ENCODE data around the gene MB21D2. TPM values are rescaled to one million over a fixed set of nuclear protein-coding genes. Genes with fewer than 3 reads are reported as not detected.

Gene MB21D2
- total RNA-seq, 1 experiment from 2014 or later, result 2.8 TPM

- Histone ChIP-seq H3K9ac (ENCODE audit: low read length) (no peak overlapping the region), H3K79me2 (ENCODE audit: insufficient read depth, low read length) (peaks cover 3% of the 10 kb centered on the region; the same call in 1 of the 2 replicates)
Measured at GRCh38 chr3:192904632-192905289, 12.9 kb downstream of the MB21D2 start.

More at GRCh38 chr3:192904632-192905289, 12.9 kb downstream of the MB21D2 start:
- no TSS peak for BruUV-seq (replicated peaks)
- no peak overlapping the region for H3K4me2 ChIP-seq (ENCODE audit: low read length)
- ChIA-PET CTCF (interaction anchor here (1.5 kb wide), 1 partner anchor 136 kb away, joined by 3 read pairs; no protein-coding TSS in a partner anchor), POLR2A (no interaction called here), RAD21 (ENCODE audit: low non-redundant PET in 1 of 2, low total read pairs in 2 of 2, uncharacterized antibody in 2 of 2, unreplicated experiment in 2 of 2) (no interaction called here)
- H2AFZ ChIP-seq (ENCODE audit: low read depth, low read length, poor library complexity, severe bottlenecking), result no peak overlapping the region
- no peak overlapping the region for H3K27ac ChIP-seq (ENCODE audit: low read depth, low read length)
- H3K4me1 ChIP-seq (ENCODE audit: control insufficient read depth in 1 of 2, insufficient read depth in 2 of 2, low read length in 2 of 2), result peaks cover 3 to 38% of the 10 kb centered on the region in 2 experiments; a peak in 3 of 4 replicates
- no peaks in the 10 kb centered on the region for H3K9me2 ChIP-seq (ENCODE audit: insufficient read depth)
- intact Hi-C loops (cut with micrococcal nuclease), result no loop called here
- H4K20me1 ChIP-seq (ENCODE audit: insufficient read depth), result no peaks in the 10 kb centered on the region
- no peak overlapping the region for H3K4me3 ChIP-seq (replicated peaks in 1 of 2; ENCODE audit: low read depth in 1 of 2, low read length in 2 of 2)
- no peak for TF ChIP-seq RAD21 (IDR thresholded peaks at IDR 0.05; ENCODE audit: low read depth)
- TF ChIP-seq EGR1 (IDR thresholded peaks at IDR 0.05; ENCODE audit: low read depth), result no peak
- TF ChIP-seq CEBPB (IDR thresholded peaks at IDR 0.05; ENCODE audit: low read depth), result no peak
- TF ChIP-seq EZH2phosphoT487 (IDR thresholded peaks at IDR 0.05; ENCODE audit: borderline replicate concordance), result no peak
- TF ChIP-seq CBX3 (IDR thresholded peaks at IDR 0.05; ENCODE audit: low read depth), result no peak
- TF ChIP-seq YY1 (IDR thresholded peaks at IDR 0.05; ENCODE audit: extremely low read depth, insufficient replicate concordance, low read depth, low read length), result no peak
- no peak for TF ChIP-seq SP1 (IDR thresholded peaks at IDR 0.05; ENCODE audit: low read depth)
- TF ChIP-seq ATF3 (IDR thresholded peaks at IDR 0.05), result no peak
- no peak for TF ChIP-seq ZBTB33 (IDR thresholded peaks at IDR 0.05; ENCODE audit: extremely low read depth, insufficient replicate concordance, low read length)
- no peak for DNase-seq (ENCODE audit: low read depth, low spot score)
- no peak for ATAC-seq
- no peaks in the 10 kb centered on the region for H3K27me3 ChIP-seq (ENCODE audit: insufficient read depth, low read length)
- no peaks in the 10 kb centered on the region; a peak in 1 of 4 replicates for H3K9me3 ChIP-seq (ENCODE audit: control insufficient read depth in 1 of 2, insufficient read depth in 1 of 2, low read depth in 1 of 2, low read length in 2 of 2)
- H3K36me3 ChIP-seq (ENCODE audit: control insufficient read depth in 1 of 2, insufficient read depth in 2 of 2, low read length in 2 of 2), result no peaks in the 10 kb centered on the region

All from HCT116 (cell line).